Adrenal gland (tissue), 5 donors: Measurements from ENCODE around the gene TPH1.

ENCODE experiments used
- POLR2A ChIP-seq, 2 donors: fragments of 450-650 bp; IDR thresholded peaks; one replicate each; pipeline ENCODE4 v1.6.1; 2017; ENCODE audit warnings: antibody characterized with exemption in 2 of 2, mild to moderate bottlenecking in 2 of 2, moderate library complexity in 1 of 2
- TF ChIP-seq, protein P1 (sequence below), 6 experiments: fragments of 450-650 bp in 4 of 6; fragments of 200-600 bp in 2 of 6; sonication (generic) in 1 of 6; IDR thresholded peaks; 1 replicate in 5 of 6; 2 replicates in 1 of 6; pipeline versions ENCODE4 v1.5.1 to v1.8.0; 2016 to 2021; ENCODE audit warnings: antibody characterized with exemption in 6 of 6, mild to moderate bottlenecking in 2 of 6, moderate library complexity in 1 of 6
- donor health status: DM: no; HTN: no; CAD: no.

DNA sequence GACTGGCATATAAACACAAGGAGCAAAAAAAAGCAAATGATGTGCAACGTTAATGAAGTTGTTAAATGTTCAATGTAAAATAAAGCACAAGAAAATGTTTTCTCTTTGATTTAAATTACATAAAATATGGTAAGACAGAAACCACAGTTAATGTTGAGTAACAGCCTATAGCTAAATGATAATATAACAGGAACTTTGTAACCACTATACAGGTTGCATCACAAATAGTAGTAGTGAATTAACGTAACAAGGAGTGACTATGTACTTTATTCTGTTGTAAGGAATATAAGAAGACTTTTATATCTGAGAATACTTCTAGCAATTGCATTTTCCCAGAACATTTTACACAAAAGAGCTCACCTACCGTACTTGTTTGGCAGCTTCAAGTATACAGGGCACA, 42.9 kb upstream of the TPH1 start:
- TF ChIP-seq, protein P1, sequence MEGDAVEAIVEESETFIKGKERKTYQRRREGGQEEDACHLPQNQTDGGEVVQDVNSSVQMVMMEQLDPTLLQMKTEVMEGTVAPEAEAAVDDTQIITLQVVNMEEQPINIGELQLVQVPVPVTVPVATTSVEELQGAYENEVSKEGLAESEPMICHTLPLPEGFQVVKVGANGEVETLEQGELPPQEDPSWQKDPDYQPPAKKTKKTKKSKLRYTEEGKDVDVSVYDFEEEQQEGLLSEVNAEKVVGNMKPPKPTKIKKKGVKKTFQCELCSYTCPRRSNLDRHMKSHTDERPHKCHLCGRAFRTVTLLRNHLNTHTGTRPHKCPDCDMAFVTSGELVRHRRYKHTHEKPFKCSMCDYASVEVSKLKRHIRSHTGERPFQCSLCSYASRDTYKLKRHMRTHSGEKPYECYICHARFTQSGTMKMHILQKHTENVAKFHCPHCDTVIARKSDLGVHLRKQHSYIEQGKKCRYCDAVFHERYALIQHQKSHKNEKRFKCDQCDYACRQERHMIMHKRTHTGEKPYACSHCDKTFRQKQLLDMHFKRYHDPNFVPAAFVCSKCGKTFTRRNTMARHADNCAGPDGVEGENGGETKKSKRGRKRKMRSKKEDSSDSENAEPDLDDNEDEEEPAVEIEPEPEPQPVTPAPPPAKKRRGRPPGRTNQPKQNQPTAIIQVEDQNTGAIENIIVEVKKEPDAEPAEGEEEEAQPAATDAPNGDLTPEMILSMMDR (IDR thresholded peaks at IDR 0.05) = no peak
- no peak for TF ChIP-seq POLR2A (IDR thresholded peaks at IDR 0.05)
